ENCODE measurements around the gene CYFIP1.

CYFIP1 gene

DNA sequence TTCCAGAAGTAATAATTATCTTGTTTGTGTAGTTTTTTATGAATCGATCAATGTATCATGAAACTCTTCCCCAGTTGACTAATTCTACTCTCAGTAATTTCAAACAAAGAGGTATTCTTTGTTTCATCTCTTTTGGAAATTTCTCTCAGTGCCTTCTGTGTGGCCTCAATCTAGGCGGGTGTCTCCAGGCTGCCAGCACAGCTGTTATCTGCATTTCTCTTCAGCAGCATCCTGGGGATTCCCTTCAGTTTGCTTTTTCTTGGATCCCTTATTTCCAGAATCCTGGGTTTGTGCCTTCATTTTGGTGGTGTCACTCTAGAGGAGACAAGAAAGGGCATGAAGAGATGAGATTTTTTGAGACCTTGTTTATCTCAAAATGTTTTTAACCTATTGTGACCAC, 119.0 kb downstream of the CYFIP1 start:
- DNase-seq = no peak

DNA sequence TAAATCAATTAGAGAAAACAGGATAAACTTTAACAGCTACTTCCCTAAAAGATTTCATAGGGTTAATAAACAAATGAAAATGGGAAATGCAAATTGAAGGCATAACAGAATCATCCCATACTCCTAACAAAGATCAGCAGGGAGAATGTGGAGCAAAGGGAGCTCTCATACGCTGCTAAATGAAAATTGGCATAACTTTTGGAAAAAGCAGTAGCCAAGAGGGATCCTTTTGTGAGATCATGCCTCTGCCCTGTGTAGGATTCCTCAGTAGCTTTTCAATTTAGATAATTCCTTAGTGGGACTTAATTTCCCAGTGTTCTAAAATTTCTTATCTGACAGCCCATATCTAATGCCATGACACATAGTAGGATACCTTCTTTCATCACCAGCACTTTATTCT, 123.5 kb downstream of the CYFIP1 start:
- DNase-seq = no peak

GRCh38 chr15:22855791-22856190, 124.4 kb downstream of the CYFIP1 start:
- no peak for DNase-seq

DNA sequence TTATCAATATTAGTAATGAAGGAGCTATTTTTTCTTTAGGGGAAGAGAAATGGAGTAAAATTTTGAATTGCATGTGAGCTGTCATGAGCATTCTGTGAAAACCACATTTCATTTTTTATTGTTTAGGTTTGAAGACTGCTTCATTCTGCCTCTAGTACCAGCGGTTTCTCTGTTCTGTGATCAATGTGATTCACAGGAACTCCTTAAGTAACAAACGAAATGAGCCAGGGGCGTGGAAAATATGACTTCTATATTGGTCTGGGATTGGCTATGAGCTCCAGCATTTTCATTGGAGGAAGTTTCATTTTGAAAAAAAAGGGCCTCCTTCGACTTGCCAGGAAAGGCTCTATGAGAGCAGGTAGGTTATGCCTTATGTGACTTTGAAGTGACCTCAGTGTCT, 128.7 kb downstream of the CYFIP1 start:
- DNase-seq = no peak

DNA sequence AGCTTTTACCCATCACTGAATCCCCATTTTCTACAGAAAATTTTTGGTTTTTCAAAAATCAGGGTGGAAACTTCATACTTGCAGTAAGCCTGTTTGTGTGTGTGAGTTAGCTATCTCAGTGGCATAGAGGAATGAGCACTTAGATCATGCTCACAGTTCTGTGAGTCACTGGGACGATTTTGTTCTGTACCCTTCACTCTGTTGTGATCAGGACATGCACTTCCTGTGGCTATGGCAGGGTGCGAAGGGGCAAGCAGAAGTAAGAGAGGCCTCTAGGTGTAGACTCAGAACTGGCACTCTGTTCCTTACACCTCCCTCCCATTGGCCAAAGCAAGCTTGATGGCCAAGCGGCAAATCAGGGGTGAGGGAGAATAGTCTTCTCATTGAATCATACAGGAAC, 130.1 kb downstream of the CYFIP1 start:
- no peak for DNase-seq

GRCh38 chr15:22846073-22846472, 134.1 kb downstream of the CYFIP1 start:
- DNase-seq = no peak

GRCh38 chr15:22845289-22845900, 134.8 kb downstream of the CYFIP1 start:
- DNase-seq = no peak

DNA sequence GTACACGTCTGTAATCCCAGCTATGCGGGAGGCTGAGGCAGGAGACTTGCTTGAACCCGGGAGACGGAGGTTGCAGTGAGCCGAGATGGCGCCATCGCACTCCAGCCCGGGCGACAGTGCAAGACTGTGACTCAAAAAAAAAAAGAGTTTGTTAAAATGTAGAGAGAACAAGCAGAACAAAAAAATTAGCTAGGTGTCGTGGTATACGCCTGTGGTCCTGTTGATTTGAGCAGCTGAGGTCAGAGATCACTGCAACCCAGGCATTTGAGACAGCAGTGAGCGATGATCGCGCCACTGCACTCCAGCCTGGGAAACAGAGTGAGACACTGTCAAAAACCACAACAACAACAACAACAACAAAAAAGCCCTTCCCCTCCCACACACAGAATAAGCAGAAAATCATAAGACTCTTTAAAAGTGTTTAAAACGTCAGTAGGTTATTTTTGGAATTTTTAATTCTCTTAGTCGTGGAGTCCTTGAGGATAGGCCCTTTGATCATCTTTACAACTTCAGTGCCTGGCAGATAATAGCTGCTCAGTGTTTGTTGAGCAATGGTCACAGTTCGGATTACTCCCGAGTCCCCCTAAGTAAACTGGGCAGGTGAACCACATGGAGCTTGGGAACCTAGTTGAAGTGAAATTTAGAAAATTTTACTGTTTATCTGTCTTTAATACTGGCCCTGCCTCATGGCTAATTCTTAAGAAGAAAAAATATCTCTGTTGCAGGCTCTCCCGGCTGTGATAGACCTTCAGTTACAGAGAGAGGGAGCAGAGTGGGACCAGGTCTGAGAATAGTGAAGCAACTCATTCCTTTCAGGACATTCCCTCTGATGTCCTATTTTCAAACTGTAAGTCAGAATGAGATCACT, 135.5 kb downstream of the CYFIP1 start:
- DNase-seq = no peak

DNA sequence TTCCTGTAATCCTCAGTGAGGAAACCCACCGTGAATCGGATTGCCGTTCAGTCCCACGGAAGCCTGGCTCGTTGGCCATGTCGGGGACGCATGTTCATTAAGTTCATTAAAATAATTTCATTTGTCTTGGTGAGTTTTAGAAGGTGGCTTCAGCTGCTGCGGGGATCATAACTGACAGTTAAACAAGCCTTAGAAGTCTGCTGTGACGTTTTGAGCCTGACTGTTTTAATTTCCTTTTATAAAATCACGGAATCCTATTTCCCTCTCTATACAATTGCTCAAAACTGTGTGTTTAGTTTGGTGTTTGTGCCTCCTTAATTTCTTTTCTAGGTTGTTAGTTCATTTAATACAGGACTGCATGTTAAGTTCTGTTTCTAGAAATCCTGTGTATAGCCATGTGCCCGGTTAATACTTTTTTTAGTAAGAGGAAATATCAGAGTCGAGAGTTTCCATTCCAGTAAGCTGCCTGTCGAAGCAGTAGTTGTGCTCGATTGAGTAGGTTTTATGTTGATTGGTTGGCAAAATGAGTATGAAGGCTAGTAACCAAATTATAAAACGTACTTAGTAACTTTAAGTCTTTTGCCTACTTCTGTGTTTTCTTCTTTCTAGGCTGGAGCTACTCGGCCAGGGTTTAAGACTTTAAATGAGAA, 141.0 kb downstream of the CYFIP1 start:
- DNase-seq = no peak

GRCh38 chr15:22838292-22839042, 141.7 kb downstream of the CYFIP1 start, which contains the start of gene NIPA2:
NIPA2 (plus strand) TSS chr15:22838666; CDS start chr15:22851732, 13,066 bp downstream.
- peak; percentile 96 to 99 (median 98) for DNase-seq

DNA sequence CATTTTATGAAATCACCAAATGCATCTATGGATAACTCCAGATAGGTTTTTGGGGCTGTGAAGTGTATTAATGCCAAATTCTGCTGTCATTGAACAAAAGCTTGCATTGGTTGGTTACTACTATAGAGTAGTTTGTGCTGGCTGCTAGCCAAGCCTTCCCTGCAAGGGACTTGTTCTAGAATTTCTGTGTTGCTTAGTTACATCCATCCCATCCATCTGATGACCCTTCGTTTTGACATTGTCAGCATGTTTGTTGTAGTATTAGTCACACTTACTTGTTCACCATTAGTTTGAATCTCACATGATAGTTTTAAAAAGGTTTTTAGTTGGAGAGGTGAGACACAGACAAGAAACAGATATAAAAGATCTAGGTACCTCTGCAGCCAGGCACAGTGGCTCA, 148.7 kb downstream of the CYFIP1 start:
- no peak for DNase-seq

DNA sequence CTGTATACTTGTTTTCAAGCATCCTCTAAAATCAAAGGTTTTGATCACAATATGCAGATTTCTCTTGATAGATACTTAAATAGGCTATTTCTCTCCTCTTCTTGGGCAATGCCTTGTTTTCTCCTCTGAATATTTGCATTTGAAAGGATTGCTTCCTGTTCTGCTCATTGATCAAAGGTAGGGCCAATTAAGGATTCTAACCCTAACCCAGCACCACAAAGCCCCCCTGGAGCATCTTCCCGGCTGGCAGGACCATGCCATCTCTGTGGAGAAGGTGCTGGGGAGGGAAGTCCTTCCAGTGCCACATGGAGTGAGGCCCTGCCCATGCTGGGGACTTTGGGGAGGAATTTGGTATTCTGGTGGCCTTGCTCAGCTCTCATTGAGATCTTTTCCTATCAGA, 153.0 kb downstream of the CYFIP1 start:
- DNase-seq = no peak

DNA sequence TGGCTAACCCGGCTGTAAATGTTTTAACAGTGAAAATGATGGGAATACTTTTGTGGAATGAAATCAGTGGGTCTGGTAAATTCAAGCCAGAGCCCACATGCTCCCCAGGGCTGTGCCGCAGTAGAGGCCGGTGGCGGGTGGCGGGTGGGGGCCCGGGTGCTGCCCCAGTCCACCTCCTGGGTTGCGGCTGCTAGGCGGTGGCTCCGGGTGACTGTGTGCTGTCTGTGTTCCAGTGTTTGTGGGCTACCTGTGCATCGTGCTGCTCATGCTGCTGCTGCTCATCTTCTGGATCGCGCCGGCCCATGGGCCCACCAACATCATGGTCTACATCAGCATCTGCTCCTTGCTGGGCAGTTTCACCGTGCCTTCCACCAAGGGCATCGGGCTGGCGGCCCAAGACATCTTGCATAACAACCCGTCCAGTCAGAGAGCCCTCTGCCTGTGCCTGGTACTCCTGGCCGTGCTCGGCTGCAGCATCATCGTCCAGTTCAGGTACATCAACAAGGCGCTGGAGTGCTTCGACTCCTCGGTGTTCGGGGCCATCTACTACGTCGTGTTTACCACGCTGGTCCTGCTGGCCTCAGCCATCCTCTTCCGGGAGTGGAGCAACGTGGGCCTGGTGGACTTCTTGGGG, 156.6 kb downstream of the CYFIP1 start:
- DNase-seq = no peak

DNA sequence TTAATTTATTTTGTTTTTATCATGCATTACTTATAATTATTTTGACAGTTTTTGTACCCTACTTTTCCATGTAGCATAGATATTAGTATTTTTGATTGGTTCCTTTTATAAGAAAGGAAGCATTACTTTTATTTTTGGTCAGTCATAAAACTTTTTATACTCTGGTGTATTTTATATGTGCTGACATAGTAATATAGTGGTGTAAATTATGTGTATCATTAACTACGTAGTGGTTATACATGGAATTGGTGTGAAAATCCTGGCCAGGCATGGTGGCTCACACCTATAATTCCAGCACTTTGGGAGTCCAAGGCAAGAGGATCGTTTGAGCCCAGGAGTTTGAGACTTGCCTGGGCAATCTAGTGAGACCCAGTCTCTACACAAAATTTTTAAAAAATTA, 160.5 kb downstream of the CYFIP1 start:
- DNase-seq = no peak
